Measurements from ENCODE around the gene UACA.

Gene UACA

GRCh38 chr15:70707686-70708300, 55.6 kb downstream of the UACA start:
- DNase-seq (ENCODE audit: low spot score): no peak

- no peak for DNase-seq (ENCODE audit: low spot score)
These were observed 58.6 kb downstream of the UACA start for GRCh38 chr15:70704731-70705130.

DNA sequence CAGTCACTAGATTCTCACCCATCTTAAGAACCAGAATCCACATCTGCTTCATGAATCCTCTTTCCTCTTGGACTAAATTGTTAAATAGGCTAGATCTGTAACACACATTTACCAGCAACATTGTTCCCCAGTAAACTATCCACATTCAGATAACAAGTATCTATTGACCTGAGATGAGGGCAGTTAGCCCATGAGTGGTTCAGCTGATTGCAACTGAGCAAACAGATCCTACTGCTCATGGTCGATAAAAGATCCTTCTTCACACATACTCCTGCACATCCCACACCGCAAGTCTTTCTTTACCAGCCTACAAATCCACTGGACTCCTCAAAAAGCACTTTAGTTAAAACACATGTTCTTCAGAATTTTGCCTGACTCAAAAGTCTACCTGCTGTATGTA, 59.2 kb downstream of the UACA start:
- DNase-seq (ENCODE audit: low spot score): no peak

DNA sequence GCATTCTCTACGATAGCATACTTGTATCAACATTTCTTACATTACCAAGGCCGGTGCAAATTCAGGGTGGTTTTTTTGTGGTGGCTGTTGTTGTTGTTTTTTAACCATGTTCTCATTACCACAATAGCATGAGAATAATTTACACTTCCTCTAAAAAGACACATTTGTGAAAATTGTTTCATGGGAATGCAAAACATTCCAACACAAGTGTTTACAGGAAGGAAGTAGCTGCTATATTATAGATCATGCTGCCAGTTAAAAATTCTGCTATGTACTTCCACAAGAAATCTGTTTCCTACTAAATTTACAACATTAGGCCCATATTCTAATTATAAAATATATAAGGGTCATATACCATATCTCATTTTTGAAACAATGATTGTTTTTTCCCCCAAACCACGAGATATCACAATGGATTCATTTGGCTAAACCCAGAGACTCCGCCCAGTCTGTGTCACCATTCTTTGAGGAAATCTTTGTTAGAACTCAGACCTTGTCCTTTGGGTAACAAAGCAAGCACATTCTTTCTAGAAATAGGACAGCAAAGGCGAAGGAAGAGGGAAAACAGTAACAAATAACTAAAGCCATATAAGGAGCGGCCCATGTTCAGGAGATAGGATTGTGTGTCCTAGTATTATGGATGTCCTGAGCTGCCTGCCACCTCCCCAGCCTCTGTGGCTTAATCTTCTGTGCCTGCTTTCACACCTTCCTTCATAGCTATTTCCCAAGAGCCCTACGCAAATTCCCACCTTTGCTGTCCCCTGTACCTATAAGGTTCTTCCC, 60.1 kb downstream of the UACA start:
- DNase-seq (ENCODE audit: low spot score): no peak

DNA sequence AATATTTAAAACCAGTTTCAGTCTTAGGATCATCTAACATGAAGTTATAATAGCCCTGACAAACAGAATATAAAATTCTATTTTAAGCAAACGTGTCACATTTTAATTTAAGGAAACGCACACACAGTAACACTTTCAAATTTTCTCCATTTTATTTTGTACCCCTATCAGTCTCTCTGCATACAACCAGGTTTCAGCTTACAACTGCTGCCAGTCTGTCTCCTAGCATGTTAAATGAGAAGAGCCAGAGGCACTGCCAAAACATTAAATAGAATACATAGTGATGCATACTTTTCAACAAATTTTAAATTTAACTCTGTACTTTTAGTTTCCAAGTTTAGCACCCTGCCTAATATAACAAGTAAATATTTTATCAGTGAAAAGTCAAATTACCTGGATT, 60.8 kb downstream of the UACA start:
- DNase-seq (ENCODE audit: low spot score): no peak

DNA sequence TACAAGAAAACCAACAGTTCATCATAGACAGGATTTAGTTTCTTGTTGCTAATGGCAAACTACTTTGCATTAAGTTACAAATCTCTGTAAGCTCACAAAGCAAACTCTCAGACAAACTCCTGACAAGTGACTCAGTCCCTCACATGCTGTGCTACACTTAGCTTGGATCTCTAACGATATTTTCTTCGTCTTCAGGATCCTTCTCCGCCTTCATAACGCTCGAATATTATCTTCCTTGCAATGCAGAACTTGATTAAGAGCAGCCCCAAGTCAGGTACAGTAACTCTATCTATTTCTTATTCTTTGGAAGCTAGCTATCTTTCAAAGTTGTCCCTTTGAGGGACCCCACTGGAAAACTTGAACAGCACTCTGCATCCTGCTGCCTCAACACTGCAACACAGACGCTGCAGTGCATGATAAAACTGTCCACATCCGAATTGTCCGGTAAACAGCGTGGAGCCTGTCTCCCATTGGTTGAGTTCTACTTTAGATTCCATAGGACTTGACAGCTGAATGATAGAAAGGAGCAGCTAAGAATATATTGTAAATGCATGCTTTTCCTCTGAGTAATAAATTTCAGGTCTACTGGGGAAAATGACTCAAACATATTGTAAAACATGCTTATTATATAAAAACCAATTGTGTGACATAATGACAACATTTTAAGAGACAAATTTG, 61.3 kb downstream of the UACA start:
- DNase-seq (ENCODE audit: low spot score): no peak

- DNase-seq (ENCODE audit: low spot score): no peak
These were observed 62.2 kb downstream of the UACA start for GRCh38 chr15:70701171-70701570.

DNA sequence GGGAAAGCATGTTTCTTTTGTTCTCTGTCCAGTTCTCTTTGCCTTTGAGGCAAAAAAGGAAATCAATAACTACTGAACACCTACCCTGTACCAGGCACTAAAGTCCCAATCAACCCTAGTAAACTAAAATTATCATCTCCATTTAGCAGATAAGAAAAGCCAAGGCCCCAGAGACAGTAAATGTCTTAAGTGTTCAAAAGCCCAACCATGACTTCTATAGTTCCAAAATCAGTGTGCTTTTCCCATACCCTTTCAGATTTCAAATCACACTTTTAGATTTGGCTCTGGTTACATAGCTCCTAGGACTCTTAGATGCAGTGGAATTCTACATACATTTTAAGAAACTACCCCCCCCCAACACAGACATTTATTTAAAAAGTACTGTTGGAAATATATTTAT, 63.5 kb downstream of the UACA start:
- no peak for DNase-seq (ENCODE audit: low spot score)

- DNase-seq (ENCODE audit: low spot score): no peak
These were observed 64.4 kb downstream of the UACA start for GRCh38 chr15:70698836-70699390.

- DNase-seq (ENCODE audit: low spot score): no peak
These were observed 64.9 kb downstream of the UACA start for GRCh38 chr15:70698426-70698825.

DNA sequence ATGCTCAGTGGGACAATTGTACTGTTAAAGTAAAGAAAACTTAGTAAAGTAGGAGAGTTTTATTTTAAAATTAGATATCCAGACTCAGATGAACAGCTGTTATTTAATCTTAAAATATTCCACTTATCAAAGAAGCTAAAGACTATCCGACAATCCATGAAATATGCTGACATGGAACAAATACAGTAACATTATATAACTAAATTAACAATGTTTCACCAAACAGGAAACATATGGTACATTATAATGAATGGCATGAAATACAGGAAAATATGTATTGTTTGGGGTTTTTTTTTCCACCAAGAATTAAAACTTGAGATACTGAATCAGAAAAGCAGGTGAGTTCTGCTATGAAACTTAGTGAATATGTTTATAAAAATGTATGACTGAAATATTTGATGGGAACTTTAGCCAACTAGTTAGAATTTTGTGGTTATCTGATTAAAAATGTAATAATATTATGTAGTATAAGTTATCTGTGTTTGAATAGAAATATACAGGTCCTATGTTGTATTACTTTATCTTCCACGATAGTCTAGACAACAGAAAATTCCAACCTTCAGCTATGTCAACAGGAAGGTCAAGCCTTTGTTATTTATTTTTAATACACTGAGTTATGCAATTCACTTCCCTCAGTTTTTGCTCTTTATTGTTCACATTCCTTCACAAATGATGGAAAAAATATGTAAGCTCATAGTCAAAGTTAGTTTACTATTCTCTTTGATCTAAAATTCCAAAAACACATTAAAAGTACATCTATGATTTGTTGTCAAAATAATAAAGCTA, 72.7 kb downstream of the UACA start:
- DNase-seq (ENCODE audit: low spot score): no peak

DNA sequence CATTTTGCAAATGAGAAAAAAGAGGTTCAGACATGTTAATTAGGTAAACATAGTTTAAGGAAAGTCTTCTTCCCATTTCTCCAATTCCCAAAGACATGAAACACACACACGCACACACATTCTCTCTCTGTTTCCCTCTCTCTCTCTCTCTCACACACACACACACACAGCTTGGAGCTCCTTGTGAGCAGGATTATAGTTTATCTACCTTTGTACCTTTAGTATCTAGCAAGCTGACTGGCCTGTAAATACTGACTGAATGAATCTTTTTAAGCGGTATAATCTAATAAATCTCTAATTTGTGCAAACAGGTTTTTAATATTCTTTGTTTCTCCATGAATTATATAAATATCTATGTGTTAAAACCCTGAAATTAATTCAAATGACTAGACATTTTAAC, 73.3 kb downstream of the UACA start:
- DNase-seq (ENCODE audit: low spot score): no peak

GRCh38 chr15:70687482-70687881, 75.9 kb downstream of the UACA start:
- DNase-seq (ENCODE audit: low spot score): no peak

DNA sequence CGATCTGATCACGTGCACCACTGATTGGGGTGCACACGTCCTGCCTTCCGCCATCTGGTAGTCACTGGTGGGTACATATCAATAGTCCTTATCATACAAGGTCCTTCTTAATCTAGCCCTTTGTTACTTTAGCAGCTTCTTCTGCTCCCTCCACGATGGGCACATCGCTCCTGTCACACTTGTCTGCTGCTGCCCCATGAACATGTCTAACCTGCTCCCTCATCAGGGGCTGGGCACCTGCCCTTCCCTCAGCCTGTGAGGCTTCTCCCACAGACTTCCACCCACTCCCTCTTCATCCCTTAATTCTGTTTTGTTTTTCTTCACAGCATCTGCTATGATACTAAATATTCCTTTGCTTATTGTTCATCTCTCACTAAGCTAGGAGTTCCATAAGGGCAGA, 82.5 kb downstream of the UACA start:
- no peak for DNase-seq (ENCODE audit: low spot score)

- DNase-seq (ENCODE audit: low spot score): no peak
These were observed 83.5 kb downstream of the UACA start for GRCh38 chr15:70679919-70680231.

DNA sequence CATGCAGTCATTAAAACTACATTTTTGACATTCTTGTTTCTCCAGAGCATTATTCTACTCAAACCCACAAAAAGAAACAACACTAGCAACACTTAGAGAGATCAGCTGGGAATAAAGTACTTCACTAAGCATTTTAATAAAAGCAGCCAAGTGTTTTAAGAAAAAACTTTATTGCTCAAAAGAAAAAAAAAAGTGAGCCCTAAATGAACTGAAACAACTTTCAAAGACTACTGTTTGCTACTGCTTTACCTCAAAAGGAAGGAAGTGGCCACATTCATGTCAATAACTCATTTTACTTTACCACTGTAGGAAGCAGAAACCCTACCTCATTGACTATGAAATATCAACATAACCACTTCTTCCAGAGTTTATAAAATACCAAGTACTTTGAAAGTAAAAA, 91.3 kb downstream of the UACA start:
- peak; percentile 55 for DNase-seq (ENCODE audit: low spot score)

DNA sequence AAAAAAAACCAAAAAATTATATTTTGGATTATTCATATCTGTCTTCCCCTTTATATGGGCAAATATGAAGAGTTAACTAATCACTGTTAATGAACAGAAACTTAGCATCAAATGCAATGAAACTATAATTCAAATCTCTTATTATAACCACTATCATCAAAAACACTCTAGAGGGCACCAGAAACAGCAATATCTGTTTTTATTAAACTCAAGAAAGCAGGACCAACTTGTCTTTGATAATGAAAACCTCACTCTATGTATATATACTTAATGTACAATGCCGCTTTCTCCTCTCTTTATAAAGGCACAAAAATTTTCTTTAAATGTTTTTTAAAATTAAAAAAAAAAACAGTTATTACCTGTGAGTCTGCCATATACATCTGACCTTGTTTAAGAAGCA, 92.7 kb downstream of the UACA start:
- no peak for DNase-seq (ENCODE audit: low spot score)

GRCh38 chr15:70669966-70670658, 93.2 kb downstream of the UACA start:
- DNase-seq (ENCODE audit: low spot score): no peak

- no peak for DNase-seq (ENCODE audit: low spot score)
These were observed 94.3 kb downstream of the UACA start for GRCh38 chr15:70669006-70669602.

- DNase-seq (ENCODE audit: low spot score): no peak
These were observed 97.8 kb downstream of the UACA start for GRCh38 chr15:70665599-70665998.

GRCh38 chr15:70664494-70664893, 98.9 kb downstream of the UACA start:
- no peak for DNase-seq (ENCODE audit: low spot score)

All from CD4-positive, alpha-beta T cell treated with Interleukin-6 at 100 ng/mL for 8 hours (primary cell).